HepG2 (cell line): ENCODE measurements around the gene ZFPL1. TPM values are rescaled to one million over a fixed set of nuclear protein-coding genes. Genes with fewer than 3 reads are reported as not detected.

Experiments
- ATAC-seq: fragments of 200-7000 bp; cut with Tn5 transposase; 3 replicates; pipeline ENCODE4 v1.9.1; 2020; ENCODE audit warnings: mild to moderate bottlenecking, moderate library complexity
- BruUV-seq: library from RNA; stranded (reverse); fragments of 400-500 nt; replicated peaks from 2 replicates; lab custom pipeline; 2021; lab: Mats Ljungman, UMichigan
- CTCF ChIA-PET: fragments of 300-600 bp; formaldehyde crosslinking; extraction: SDS; loops from one replicate; lab custom pipeline; 2021; ENCODE audit warnings: low total read pairs, inconsistent platforms, low intra/inter-chr PET ratio; lab: Yijun Ruan, JAX
- POLR2A ChIA-PET: fragments of 350-600 bp; sonication (Branson Sonifier 250); formaldehyde crosslinking; loops from one replicate; lab custom pipeline; 2020; ENCODE audit warnings: antibody characterized with exemption, inconsistent platforms; lab: Yijun Ruan, JAX
- DNase-seq: peaks from one replicate; pipeline ENCODE4 v3.0.0-alpha.2; 2015; ENCODE audit warnings: low spot score
- FAIRE-seq: peaks from 3 replicates; lab custom pipeline; 2011; peaks lifted over from hg19 to GRCh38; lab: Jason Lieb, UNC
- H2AFZ ChIP-seq: one replicate; pipeline ENCODE4 v1.6.1; 2011; ENCODE audit warnings: low read length, inconsistent platforms
- H3K27ac ChIP-seq: fragments of 300-600 bp; 3 replicates; pipeline ENCODE4 v1.8.0; 2011; ENCODE audit warnings: mixed run types, mild to moderate bottlenecking, mixed read lengths, low read length, inconsistent platforms; ENCODE audit not compliant: insufficient read depth; ENCODE audit errors: extremely low read length
- H3K27me3 ChIP-seq, 2 experiments: fragments of 200-600 bp in 1 of 2; 2 replicates in 1 of 2; 3 replicates in 1 of 2; pipeline versions ENCODE4 v1.6.0 to v1.8.0; 2011; ENCODE audit warnings: low read length in 2 of 2, mild to moderate bottlenecking in 2 of 2, moderate library complexity in 2 of 2, inconsistent platforms in 1 of 2; ENCODE audit not compliant: insufficient read depth in 2 of 2, control insufficient read depth in 1 of 2
- H3K36me3 ChIP-seq, 2 experiments: fragments of 200-600 bp in 1 of 2; replicated peaks in 1 of 2; 2 replicates in 1 of 2; 3 replicates in 1 of 2; pipeline versions ENCODE4 v1.5.1 to v1.8.0; 2011; ENCODE audit warnings: low read length in 2 of 2, inconsistent platforms in 1 of 2; ENCODE audit not compliant: insufficient read depth in 2 of 2, control insufficient read depth in 1 of 2
- H3K4me1 ChIP-seq: 2 replicates; pipeline ENCODE4 v1.5.1; 2012; ENCODE audit warnings: low read length, inconsistent platforms; ENCODE audit not compliant: insufficient read depth
- H3K4me2 ChIP-seq: 2 replicates; pipeline ENCODE4 v1.6.0; 2011; ENCODE audit warnings: low read depth, low read length, inconsistent platforms
- H3K4me3 ChIP-seq, 3 experiments: fragments of 200-600 bp in 1 of 3; sonication (generic), shearing (Covaris generic) in 1 of 3; replicated peaks in 1 of 3; 2 replicates each; pipeline ENCODE4 v1.5.1; 2011 to 2016; ENCODE audit warnings: low read length in 3 of 3, inconsistent platforms in 2 of 3, low read depth in 2 of 3, mild to moderate bottlenecking in 2 of 3, control low read depth in 1 of 3, mixed read lengths in 1 of 3; ENCODE audit not compliant: insufficient read depth in 1 of 3
- H3K79me2 ChIP-seq: one replicate; pipeline ENCODE4 v1.6.1; 2011; ENCODE audit warnings: low read length, inconsistent platforms; ENCODE audit not compliant: insufficient read depth
- H3K9ac ChIP-seq: 2 replicates; pipeline ENCODE4 v1.6.0; 2011; ENCODE audit warnings: mild to moderate bottlenecking, low read depth, low read length, inconsistent platforms; ENCODE audit not compliant: insufficient read depth
- H3K9me3 ChIP-seq: 2 replicates; pipeline ENCODE4 v1.5.1; 2012; ENCODE audit warnings: mild to moderate bottlenecking, low read length
- H4K20me1 ChIP-seq: 2 replicates; pipeline ENCODE4 v1.6.0; 2011; ENCODE audit warnings: inconsistent platforms, mild to moderate bottlenecking, low read length, moderate library complexity; ENCODE audit not compliant: insufficient read depth
- ADNP ChIP-seq: sonication (generic); formaldehyde crosslinking; IDR thresholded peaks from 2 replicates; pipeline ENCODE4 v1.4.0; 2020; ENCODE audit warnings: missing genetic modification reagents
- ATF7 ChIP-seq, 2 experiments: fragments of 450-650 bp in 1 of 2; sonication (generic) in 1 of 2; formaldehyde crosslinking in 1 of 2; IDR thresholded peaks; 2 replicates each; pipeline versions ENCODE4 v1.4.0 to v1.6.1; 2016 to 2020; ENCODE audit warnings: antibody characterized with exemption in 1 of 2, mild to moderate bottlenecking in 1 of 2, missing genetic modification reagents in 1 of 2
- FOXC1 ChIP-seq: sonication (generic); formaldehyde crosslinking; IDR thresholded peaks from 2 replicates; pipeline ENCODE4 v1.8.0; 2022; ENCODE audit warnings: mild to moderate bottlenecking, missing genetic modification reagents, borderline replicate concordance
- SMC3 ChIP-seq: IDR thresholded peaks from 2 replicates; pipeline ENCODE4 v1.6.1; 2011; ENCODE audit warnings: low read length, improper control_type of control experiment
- SRSF4 ChIP-seq: fragments of 200-400 bp; formaldehyde crosslinking; IDR thresholded peaks from one replicate; pipeline ENCODE4 v1.6.1; 2018; ENCODE audit warnings: mild to moderate bottlenecking, low read depth, low read length, moderate library complexity; ENCODE audit not compliant: poor library complexity, severe bottlenecking
- ZFP82 ChIP-seq: sonication (generic); formaldehyde crosslinking; IDR thresholded peaks from 2 replicates; pipeline ENCODE4 v1.5.1; 2020; ENCODE audit warnings: mild to moderate bottlenecking, missing genetic modification reagents, borderline replicate concordance
- ZNF670 ChIP-seq: sonication (generic); formaldehyde crosslinking; IDR thresholded peaks from 2 replicates; pipeline ENCODE4 v1.8.0; 2022; ENCODE audit warnings: mild to moderate bottlenecking, missing genetic modification reagents, borderline replicate concordance
- WGBS: methylation state at CpG from one replicate; pipeline ENCODE4 v1.1.6; 2017; ENCODE audit warnings: low lambda C conversion rate; 5-methylcytosine and 5-hydroxymethylcytosine counted together
- in situ Hi-C: cut with HindIII; loops from 2 replicates; pipeline ENCODE4 v1.10.0; 2017; ENCODE audit warnings: low pct_unique_long_range_greater_than_20kb; ENCODE audit not compliant: extremely low pct_ligation_motif_present
- intact Hi-C: fragments of 100-400 bp; cut with micrococcal nuclease; formaldehyde crosslinking; loops from one replicate; pipeline ENCODE4 v1.10.0; 2022; ENCODE audit not compliant: unreplicated experiment
- polyA plus RNA-seq, 8 experiments: library from polyadenylated mRNA; depleted of rRNA in 3 of 8; stranded (reverse) in 7 of 8; unstranded in 1 of 8; fragments of >200 nt; fragmentation: Illumina TruSeq in 4 of 8; extraction: Trizol in 4 of 8; gene quantifications; 2 replicates each; pipeline versions ENCODE4 v1.2.1 to v1.2.3, GENCODE V29; 2011 to 2016; ENCODE audit warnings: low read depth in 4 of 8, missing spikeins in 1 of 8, mixed read lengths in 1 of 8; ENCODE audit not compliant: insufficient read depth in 1 of 8
- total RNA-seq, 5 experiments: library from RNA; depleted of rRNA; stranded (reverse); fragments of >200 nt; fragmentation: Illumina TruSeq; extraction: Trizol; gene quantifications; 2 replicates each; pipeline ENCODE4 v1.2.3, GENCODE V29; 2016; ENCODE audit warnings: low read depth in 1 of 5
- TF ChIP-seq, protein P1 (sequence below): sonication (generic); formaldehyde crosslinking; IDR thresholded peaks from 2 replicates; pipeline ENCODE4 v1.8.1; 2022; ENCODE audit warnings: mild to moderate bottlenecking, missing genetic modification reagents
- TF ChIP-seq, protein P2 (sequence below), 2 experiments: sonication (generic) in 1 of 2; formaldehyde crosslinking in 1 of 2; IDR thresholded peaks; 2 replicates each; pipeline versions ENCODE4 v1.4.0 to v1.6.1; 2018 to 2020; ENCODE audit warnings: missing genetic modification reagents in 2 of 2, borderline replicate concordance in 1 of 2, low read depth in 1 of 2, mild to moderate bottlenecking in 1 of 2, missing biosample characterization in 1 of 2

The ZFPL1 gene
- total and polyA plus RNA-seq, 2 of the 13 experiments (the other 11 are each of a cell fraction or from before 2014, with no cell fraction given): 32.2 to 56.0 TPM

- TF ChIP-seq SMC3 (no peak), FOXC1 (no peak), SRSF4 (no peak)
- TF ChIP-seq, protein P1, sequence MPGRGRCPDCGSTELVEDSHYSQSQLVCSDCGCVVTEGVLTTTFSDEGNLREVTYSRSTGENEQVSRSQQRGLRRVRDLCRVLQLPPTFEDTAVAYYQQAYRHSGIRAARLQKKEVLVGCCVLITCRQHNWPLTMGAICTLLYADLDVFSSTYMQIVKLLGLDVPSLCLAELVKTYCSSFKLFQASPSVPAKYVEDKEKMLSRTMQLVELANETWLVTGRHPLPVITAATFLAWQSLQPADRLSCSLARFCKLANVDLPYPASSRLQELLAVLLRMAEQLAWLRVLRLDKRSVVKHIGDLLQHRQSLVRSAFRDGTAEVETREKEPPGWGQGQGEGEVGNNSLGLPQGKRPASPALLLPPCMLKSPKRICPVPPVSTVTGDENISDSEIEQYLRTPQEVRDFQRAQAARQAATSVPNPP (CRISPR knock-in tag): no peak
These were observed 40.6 kb downstream of the ZFPL1 start (continued) for GRCh38 chr11:65124480-65125196.

- no TSS peak for BruUV-seq
- intact Hi-C loops: no loop called here
- Histone ChIP-seq H3K4me2 (no peak overlapping the region), H3K36me3 (peaks cover 37 to 59% of the 10 kb centered on the region in 2 experiments), H4K20me1 (no peaks in the 10 kb centered on the region), H3K4me3 (no peak overlapping the region), H2AFZ (no peak overlapping the region), H3K4me1 (peaks cover 29% of the 10 kb centered on the region), H3K9ac (no peak overlapping the region), H3K27ac (no peak overlapping the region), H3K9me3 (no peaks in the 10 kb centered on the region), H3K27me3 (no peaks in the 10 kb centered on the region; a peak in 1 of 5 replicates), H3K79me2 (peaks cover 41% of the 10 kb centered on the region)
- ATAC-seq (no peak), DNase-seq (no peak), FAIRE-seq (no peak)
- ChIA-PET CTCF (no interaction called here), POLR2A (interaction anchor here (4.7 kb wide), 1 partner anchor 10 kb away, joined by 105 read pairs; the partner anchor contains the start of gene SYVN1)
- TF ChIP-seq ADNP: no peak
- TF ChIP-seq, protein P2, sequence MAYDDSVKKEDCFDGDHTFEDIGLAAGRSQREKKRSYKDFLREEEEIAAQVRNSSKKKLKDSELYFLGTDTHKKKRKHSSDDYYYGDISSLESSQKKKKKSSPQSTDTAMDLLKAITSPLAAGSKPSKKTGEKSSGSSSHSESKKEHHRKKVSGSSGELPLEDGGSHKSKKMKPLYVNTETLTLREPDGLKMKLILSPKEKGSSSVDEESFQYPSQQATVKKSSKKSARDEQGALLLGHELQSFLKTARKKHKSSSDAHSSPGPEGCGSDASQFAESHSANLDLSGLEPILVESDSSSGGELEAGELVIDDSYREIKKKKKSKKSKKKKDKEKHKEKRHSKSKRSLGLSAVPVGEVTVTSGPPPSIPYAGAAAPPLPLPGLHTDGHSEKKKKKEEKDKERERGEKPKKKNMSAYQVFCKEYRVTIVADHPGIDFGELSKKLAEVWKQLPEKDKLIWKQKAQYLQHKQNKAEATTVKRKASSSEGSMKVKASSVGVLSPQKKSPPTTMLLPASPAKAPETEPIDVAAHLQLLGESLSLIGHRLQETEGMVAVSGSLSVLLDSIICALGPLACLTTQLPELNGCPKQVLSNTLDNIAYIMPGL (CRISPR knock-in tag; IDR thresholded peaks at IDR 0.05; ENCODE audit: borderline replicate concordance in 1 of 2, low read depth in 1 of 2): no peak
- no peak for TF ChIP-seq ZFP82 (CRISPR knock-in tag)
- TF ChIP-seq ATF7 (IDR thresholded peaks at IDR 0.05): no peak
- TF ChIP-seq ATF7 (CRISPR knock-in tag; IDR thresholded peaks at IDR 0.05): no peak
- no peak for TF ChIP-seq ZNF670 (CRISPR knock-in tag)
- in situ Hi-C loops: no loop called here
- 98% methylated on average over 12 of the region's 12 CpGs for WGBS
These were observed 41.4 kb downstream of the ZFPL1 start for GRCh38 chr11:65125197-65126056.
